Gastroesophageal sphincter (tissue), 4 donors: ENCODE measurements around the gene ZNF565. TPM values are rescaled to one million over a fixed set of nuclear protein-coding genes. Genes with fewer than 3 reads are reported as not detected.

Experiments
- ATAC-seq: fragments of 150-250 bp; one replicate; pipeline ENCODE4 v1.9.1; 2016; ENCODE audit warnings: mild to moderate bottlenecking, moderate library complexity
- H3K27ac ChIP-seq, 4 donors: fragments of 200-600 bp; sonication (generic) in 3 of 4; 1 replicate in 3 of 4; 2 replicates in 1 of 4; pipeline ENCODE4 v1.5.1; 2016 to 2019
- H3K27me3 ChIP-seq: fragments of 200-600 bp; sonication (generic); one replicate; pipeline ENCODE4 v1.5.1; 2019
- H3K36me3 ChIP-seq, 2 donors: fragments of 200-600 bp; sonication (generic); one replicate each; pipeline ENCODE4 v1.5.1; 2019; ENCODE audit warnings: control low read depth in 1 of 2
- H3K4me1 ChIP-seq, 3 donors: fragments of 200-600 bp; sonication (generic); 1 replicate in 2 of 3; 2 replicates in 1 of 3; pipeline ENCODE4 v1.5.1; 2016 to 2019; ENCODE audit warnings: control low read depth in 2 of 3
- H3K4me3 ChIP-seq, 2 donors: fragments of 200-600 bp; sonication (generic); one replicate each; pipeline ENCODE4 v1.5.1; 2019; ENCODE audit warnings: mild to moderate bottlenecking in 1 of 2, moderate library complexity in 1 of 2
- H3K9me3 ChIP-seq, 3 donors: fragments of 200-600 bp; sonication (generic); one replicate each; pipeline ENCODE4 v1.5.1; 2017 to 2019; ENCODE audit warnings: control low read depth in 2 of 3
- EP300 ChIP-seq: sonication (generic); formaldehyde crosslinking; IDR thresholded peaks from one replicate; pipeline ENCODE4 v1.6.1; 2017; ENCODE audit warnings: antibody characterized with exemption, mild to moderate bottlenecking
- POLR2A ChIP-seq, 2 donors: fragments of 450-650 bp; IDR thresholded peaks; one replicate each; pipeline ENCODE4 v1.6.1; 2017; ENCODE audit warnings: antibody characterized with exemption in 2 of 2, mild to moderate bottlenecking in 2 of 2, moderate library complexity in 1 of 2
- POLR2AphosphoS5 ChIP-seq: sonication (generic); formaldehyde crosslinking; IDR thresholded peaks from one replicate; pipeline ENCODE4 v1.6.1; 2017; ENCODE audit warnings: antibody characterized with exemption
- WGBS, 2 donors: methylation state at CpG; one replicate each; pipeline ENCODE4 v1.1.5; 2018; ENCODE audit warnings: low coverage in 1 of 2; 5-methylcytosine and 5-hydroxymethylcytosine counted together
- total RNA-seq, 4 donors: library from RNA; depleted of rRNA; stranded (reverse); fragments of >200 nt; gene quantifications; one replicate each; pipeline ENCODE4 v1.1.0, GENCODE V29; 2016
- TF ChIP-seq, protein P1 (sequence below), 4 experiments: fragments of 200-600 bp in 2 of 4; fragments of 450-650 bp in 2 of 4; sonication (generic) in 1 of 4; IDR thresholded peaks; one replicate each; pipeline ENCODE4 v1.5.1; 2017 to 2019; ENCODE audit warnings: antibody characterized with exemption in 4 of 4, mild to moderate bottlenecking in 2 of 4, moderate library complexity in 2 of 4

The ZNF565 gene
- total RNA-seq, 4 donors from 2014 or later, result 4.4 to 6.3 (median 5.8) TPM

DNA sequence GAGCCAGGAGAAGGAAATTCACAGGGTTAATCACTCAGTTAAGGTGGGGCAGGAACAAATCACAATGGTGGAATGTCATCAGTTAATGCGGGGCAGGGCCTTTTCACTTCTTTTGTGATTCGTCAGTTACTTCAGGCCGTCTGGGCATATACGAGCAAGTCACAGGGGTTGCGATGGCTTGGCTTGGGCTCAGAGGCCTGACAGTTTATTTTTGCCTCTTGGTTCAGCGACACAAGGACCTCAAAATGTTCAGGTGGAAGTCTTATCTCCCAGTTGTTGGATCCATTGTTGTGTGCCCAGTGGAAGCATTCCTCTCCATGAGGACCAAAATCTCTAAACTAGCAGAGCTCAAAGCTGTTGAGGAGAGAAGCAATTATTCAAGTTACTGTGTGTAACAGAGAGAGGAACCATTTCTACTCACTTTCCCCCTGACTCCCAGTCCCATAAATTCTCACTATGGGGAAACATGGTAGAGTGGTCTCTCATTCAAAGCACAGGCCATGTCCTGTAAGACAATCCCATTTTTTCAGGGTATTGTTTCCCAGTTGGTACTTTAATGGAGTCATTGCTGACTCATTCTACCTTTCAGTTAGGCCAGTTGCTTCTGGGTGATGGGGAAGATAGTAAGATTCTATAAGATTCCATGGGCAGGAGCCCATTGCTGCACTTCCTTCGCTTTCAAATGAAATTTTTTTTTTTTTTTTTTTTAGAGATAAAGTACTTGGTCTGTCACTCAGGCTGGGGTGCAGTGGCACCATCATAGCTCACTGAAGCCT, 53.5 kb downstream of the ZNF565 start:
- no peaks in the 10 kb centered on the region for H3K4me1 ChIP-seq
- no peak for TF ChIP-seq EP300
- TF ChIP-seq POLR2AphosphoS5, result no peak
- TF ChIP-seq, protein P1, sequence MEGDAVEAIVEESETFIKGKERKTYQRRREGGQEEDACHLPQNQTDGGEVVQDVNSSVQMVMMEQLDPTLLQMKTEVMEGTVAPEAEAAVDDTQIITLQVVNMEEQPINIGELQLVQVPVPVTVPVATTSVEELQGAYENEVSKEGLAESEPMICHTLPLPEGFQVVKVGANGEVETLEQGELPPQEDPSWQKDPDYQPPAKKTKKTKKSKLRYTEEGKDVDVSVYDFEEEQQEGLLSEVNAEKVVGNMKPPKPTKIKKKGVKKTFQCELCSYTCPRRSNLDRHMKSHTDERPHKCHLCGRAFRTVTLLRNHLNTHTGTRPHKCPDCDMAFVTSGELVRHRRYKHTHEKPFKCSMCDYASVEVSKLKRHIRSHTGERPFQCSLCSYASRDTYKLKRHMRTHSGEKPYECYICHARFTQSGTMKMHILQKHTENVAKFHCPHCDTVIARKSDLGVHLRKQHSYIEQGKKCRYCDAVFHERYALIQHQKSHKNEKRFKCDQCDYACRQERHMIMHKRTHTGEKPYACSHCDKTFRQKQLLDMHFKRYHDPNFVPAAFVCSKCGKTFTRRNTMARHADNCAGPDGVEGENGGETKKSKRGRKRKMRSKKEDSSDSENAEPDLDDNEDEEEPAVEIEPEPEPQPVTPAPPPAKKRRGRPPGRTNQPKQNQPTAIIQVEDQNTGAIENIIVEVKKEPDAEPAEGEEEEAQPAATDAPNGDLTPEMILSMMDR (IDR thresholded peaks at IDR 0.05), result no peak
- no peak for TF ChIP-seq POLR2A (IDR thresholded peaks at IDR 0.05)
- no peaks in the 10 kb centered on the region for H3K9me3 ChIP-seq
- H3K27me3 ChIP-seq, result no peaks in the 10 kb centered on the region
- peaks cover 0 to 14% of the 10 kb centered on the region in 2 donors for H3K36me3 ChIP-seq
- WGBS, 2 donors, result 76 to 90% methylated on average over 6 of the region's 7 CpGs
- H3K4me3 ChIP-seq, result no peak overlapping the region
- H3K27ac ChIP-seq, result no peak overlapping the region
- no peak for ATAC-seq

DNA sequence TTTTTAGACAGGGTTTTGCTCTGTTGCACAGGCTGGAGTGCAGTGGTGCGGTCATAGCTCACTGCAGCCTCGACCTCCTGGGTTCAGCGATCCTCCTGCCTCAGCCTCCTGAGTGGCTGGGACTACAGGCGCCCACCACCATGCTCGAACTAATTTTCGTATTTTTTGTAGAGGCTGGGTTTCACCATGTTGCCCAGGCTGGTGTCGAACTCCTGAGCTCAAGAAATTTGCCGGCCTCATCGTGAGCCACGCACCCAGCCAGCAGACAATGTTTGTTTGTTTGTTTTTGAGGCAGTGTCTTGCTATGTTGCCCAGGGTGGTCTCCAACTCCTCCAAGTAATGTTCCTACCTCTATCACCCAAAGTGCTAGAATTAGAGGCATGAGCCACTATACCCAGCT, 61.3 kb downstream of the ZNF565 start:
- H3K27ac ChIP-seq, result peak overlapping the region; percentile 97 to 99 (median 98)
- H3K9me3 ChIP-seq, result no peaks in the 10 kb centered on the region
- WGBS, 2 donors, result 82 to 91% methylated on average over 7 to 8 of the region's 10 CpGs
- peaks cover 0 to 28% of the 10 kb centered on the region in 2 donors for H3K36me3 ChIP-seq
- H3K4me1 ChIP-seq, result peaks cover 3 to 45% (median 9%) of the 10 kb centered on the region in 3 donors
- TF ChIP-seq POLR2AphosphoS5, result no peak
- TF ChIP-seq EP300, result no peak
- TF ChIP-seq POLR2A (IDR thresholded peaks at IDR 0.05), result no peak
- TF ChIP-seq, protein P1 (IDR thresholded peaks at IDR 0.05), result no peak
- ATAC-seq, result no peak
- no peaks in the 10 kb centered on the region for H3K27me3 ChIP-seq
- H3K4me3 ChIP-seq, result peak overlapping the region; percentile 77 to 80

DNA sequence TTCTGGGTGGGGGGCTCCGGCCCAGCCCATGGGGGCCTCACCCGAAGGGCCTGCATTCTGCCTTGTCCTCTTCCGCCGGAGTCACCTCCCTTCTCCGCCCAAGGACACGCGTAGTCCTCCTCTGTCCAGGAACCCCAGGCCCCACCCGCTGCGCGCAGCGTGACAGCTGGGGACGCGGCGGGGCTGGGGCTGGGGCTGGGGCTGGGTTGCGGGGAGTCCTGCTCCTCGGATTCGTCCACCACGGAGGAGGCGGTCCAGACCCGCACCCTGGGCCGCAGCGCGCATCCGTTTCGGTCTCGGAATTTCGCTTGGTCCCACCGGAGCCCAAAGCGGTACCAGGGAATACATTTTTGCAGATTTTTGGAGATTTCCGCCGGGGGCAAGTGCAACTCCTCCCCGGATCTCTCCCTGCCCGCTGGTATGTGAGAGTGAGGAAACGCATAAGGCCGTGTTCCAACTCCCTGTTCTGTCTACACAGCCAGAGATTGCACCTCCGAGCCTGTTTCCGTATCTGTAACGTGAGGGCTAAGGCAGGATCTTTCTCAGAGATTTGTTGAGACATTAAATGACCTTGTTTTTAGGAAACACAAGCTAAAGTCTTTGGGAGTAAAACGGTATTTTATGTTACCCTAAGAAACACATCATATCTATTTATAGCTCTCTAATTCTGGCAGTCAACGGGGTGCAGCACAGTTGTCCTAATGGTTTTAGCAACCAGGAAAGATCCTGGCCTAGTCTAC, 61.9 kb downstream of the ZNF565 start, which contains the start of gene COX7A1:
COX7A1 (minus strand) TSS at position 96 of the 740 bp plus-strand sequence; CDS start at position 56, 40 bp downstream.
- Histone ChIP-seq H3K9me3 (no peaks in the 10 kb centered on the region), H3K27me3 (no peaks in the 10 kb centered on the region), H3K27ac (peak within 1 kb of the TSS; percentile 97 to 99 (median 98)), H3K4me3 (peak within 1 kb of the TSS; percentile 77 to 80), H3K36me3 (peaks cover 0 to 34% of the 10 kb centered on the region in 2 donors), H3K4me1 (peaks cover 3 to 45% (median 9%) of the 10 kb centered on the region in 3 donors)
- TF ChIP-seq EP300 (no peak), POLR2A (IDR thresholded peaks at IDR 0.05) (peak; percentile 44 to 71), POLR2AphosphoS5 (peak; percentile 84)
- TF ChIP-seq, protein P1 (IDR thresholded peaks at IDR 0.05), result no peak
- peak; percentile 90 for ATAC-seq
- 0 to 7% methylated on average over 7 to 9 of the region's 40 CpGs for WGBS, 2 donors

DNA sequence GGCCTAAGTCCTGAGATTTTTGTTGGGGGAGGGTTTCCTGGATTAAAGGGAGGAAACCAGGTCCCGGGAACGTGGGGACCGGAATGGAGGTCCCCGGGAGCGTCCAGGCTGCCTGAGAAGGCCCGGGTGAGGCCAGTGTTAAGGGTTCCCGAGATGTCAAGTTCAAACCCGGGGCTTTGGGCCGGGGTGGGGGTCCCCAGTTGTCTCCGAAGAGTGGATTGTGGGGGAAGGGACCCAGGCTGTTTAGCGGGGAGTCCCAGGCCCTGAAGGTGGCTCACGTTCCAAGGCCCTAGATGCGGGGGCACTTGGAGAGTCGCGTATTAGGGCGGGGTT, 62.5 kb downstream of the ZNF565 start:
- Histone ChIP-seq H3K27me3 (no peaks in the 10 kb centered on the region), H3K9me3 (no peaks in the 10 kb centered on the region), H3K4me1 (peaks cover 3 to 45% (median 9%) of the 10 kb centered on the region in 3 donors), H3K36me3 (peaks cover 0 to 39% of the 10 kb centered on the region in 2 donors), H3K27ac (peak overlapping the region; percentile 97 to 99 (median 98)), H3K4me3 (peak overlapping the region; percentile 77 to 80)
- TF ChIP-seq EP300, result no peak
- TF ChIP-seq, protein P1 (IDR thresholded peaks at IDR 0.05), result no peak
- no peak for TF ChIP-seq POLR2A (IDR thresholded peaks at IDR 0.05)
- no peak for TF ChIP-seq POLR2AphosphoS5
- 0% methylated on average over 6 of the region's 16 CpGs; no CpG with 5 or more reads in 1 of the 2 donors for WGBS, 2 donors
- peak; percentile 5 for ATAC-seq
